GM23338 (cell line): ENCODE results near the gene MVB12B. TPM values are rescaled to one million over a fixed set of nuclear protein-coding genes. Genes with fewer than 3 reads are reported as not detected.

Source experiments
- ATAC-seq: fragments of 200-7000 bp; cut with Tn5 transposase; 3 replicates; pipeline ENCODE4 v1.9.1; 2020
- DNase-seq: peaks from one replicate; pipeline ENCODE4 v3.0.0-alpha.2; 2015; ENCODE audit warnings: low spot score
- H2AFZ ChIP-seq: fragments of 200-600 bp; sonication (generic); 2 replicates; pipeline ENCODE4 v1.8.0; 2016; ENCODE audit warnings: antibody characterized with exemption, mild to moderate bottlenecking, moderate library complexity
- H3F3A ChIP-seq: fragments of 200-600 bp; sonication (generic); replicated peaks from 2 replicates; pipeline ENCODE4 v1.8.0; 2017; ENCODE audit warnings: antibody characterized with exemption, mixed run types, low read depth
- H3K27ac ChIP-seq: fragments of 200-600 bp; sonication (generic); 2 replicates; pipeline ENCODE4 v1.6.1; 2016; ENCODE audit warnings: low read depth
- H3K27me3 ChIP-seq: fragments of 200-600 bp; sonication (generic); 2 replicates; pipeline ENCODE4 v1.8.0; 2016; ENCODE audit warnings: mild to moderate bottlenecking, mixed run types, moderate library complexity; ENCODE audit not compliant: insufficient read depth
- H3K36me3 ChIP-seq: fragments of 200-600 bp; sonication (generic); 2 replicates; pipeline ENCODE4 v1.8.0; 2016; ENCODE audit warnings: mild to moderate bottlenecking; ENCODE audit not compliant: insufficient read depth
- H3K4me1 ChIP-seq: fragments of 200-600 bp; sonication (generic); 2 replicates; pipeline ENCODE4 v1.8.0; 2016; ENCODE audit warnings: mild to moderate bottlenecking, moderate library complexity; ENCODE audit not compliant: insufficient read depth
- H3K4me2 ChIP-seq: fragments of 200-600 bp; sonication (generic); 2 replicates; pipeline ENCODE4 v1.7.1; 2017; ENCODE audit warnings: mixed run types
- H3K4me3 ChIP-seq: fragments of 200-600 bp; sonication (generic); 2 replicates; pipeline ENCODE4 v1.6.1; 2016; ENCODE audit warnings: mixed run types
- H3K79me2 ChIP-seq: fragments of 200-600 bp; sonication (generic); replicated peaks from 2 replicates; pipeline ENCODE4 v1.8.0; 2017; ENCODE audit warnings: mild to moderate bottlenecking; ENCODE audit not compliant: insufficient read depth
- H3K9me2 ChIP-seq: fragments of 200-600 bp; sonication (generic); 2 replicates; pipeline ENCODE4 v1.8.0; 2017; ENCODE audit not compliant: insufficient read depth
- H4K20me1 ChIP-seq: fragments of 200-600 bp; sonication (generic); replicated peaks from 2 replicates; pipeline ENCODE4 v1.8.0; 2017; ENCODE audit warnings: mild to moderate bottlenecking; ENCODE audit not compliant: insufficient read depth
- H3K27ac Mint-ChIP-seq: 2 replicates; pipeline ENCODE4 v1.8.0; 2020; ENCODE audit warnings: inconsistent platforms, mild to moderate bottlenecking, moderate library complexity, mixed read lengths
- H3K27me3 Mint-ChIP-seq: 3 replicates; pipeline ENCODE4 v1.8.0; 2022; ENCODE audit warnings: low read depth, mild to moderate bottlenecking, moderate library complexity, mixed read lengths, inconsistent platforms; ENCODE audit not compliant: insufficient read depth, poor library complexity
- H3K36me3 Mint-ChIP-seq: 3 replicates; pipeline ENCODE4 v1.8.0; 2021; ENCODE audit warnings: low read depth, mild to moderate bottlenecking, inconsistent platforms, moderate library complexity, mixed read lengths
- H3K4me1 Mint-ChIP-seq: 3 replicates; pipeline ENCODE4 v1.8.0; 2020; ENCODE audit warnings: mild to moderate bottlenecking, inconsistent platforms, mixed read lengths
- H3K4me3 Mint-ChIP-seq: 3 replicates; pipeline ENCODE4 v1.8.0; 2021; ENCODE audit warnings: moderate library complexity, mild to moderate bottlenecking, inconsistent platforms, mixed read lengths
- H3K9me3 Mint-ChIP-seq: 3 replicates; pipeline ENCODE4 v1.8.0; 2020; ENCODE audit warnings: moderate library complexity, mild to moderate bottlenecking, inconsistent platforms, mixed read lengths
- CREB1 ChIP-seq: fragments of 250-450 bp; sonication (Bioruptor Pico); IDR thresholded peaks from 2 replicates; pipeline ENCODE4 v1.5.0; 2020; ENCODE audit warnings: low read depth, mild to moderate bottlenecking, moderate library complexity
- CTCF ChIP-seq, 2 experiments: fragments of 200-600 bp in 1 of 2; sonication (generic) in 1 of 2; conservative IDR thresholded peaks; 2 replicates each; pipeline versions ENCODE4 v1.5.1 to v1.6.1; 2016 to 2017; ENCODE audit warnings: antibody characterized with exemption in 2 of 2, low read depth in 2 of 2, mild to moderate bottlenecking in 2 of 2, moderate library complexity in 1 of 2
- ETS1 ChIP-seq: IDR thresholded peaks from 2 replicates; pipeline ENCODE4 v1.6.1; 2016; ENCODE audit warnings: antibody characterized with exemption
- EZH2 ChIP-seq: fragments of 200-600 bp; sonication (generic); IDR thresholded peaks from one replicate; pipeline ENCODE4 v1.8.0; 2017; ENCODE audit warnings: antibody characterized with exemption, mild to moderate bottlenecking, low read depth; ENCODE audit not compliant: unreplicated experiment
- EZH2phosphoT487 ChIP-seq: fragments of 200-600 bp; sonication (generic); IDR thresholded peaks from one replicate; pipeline ENCODE4 v1.8.1; 2018; ENCODE audit warnings: antibody characterized with exemption; ENCODE audit not compliant: unreplicated experiment
- JUNB ChIP-seq: IDR thresholded peaks from one replicate; pipeline ENCODE4 v1.6.1; 2016; ENCODE audit warnings: antibody characterized with exemption; ENCODE audit not compliant: unreplicated experiment
- NANOG ChIP-seq: IDR thresholded peaks from 2 replicates; pipeline ENCODE4 v1.6.1; 2016; ENCODE audit warnings: antibody characterized with exemption, borderline replicate concordance
- POLR2AphosphoS5 ChIP-seq: IDR thresholded peaks from 2 replicates; pipeline ENCODE4 v1.6.1; 2016; ENCODE audit warnings: antibody characterized with exemption, low read depth
- REST ChIP-seq: IDR thresholded peaks from one replicate; pipeline ENCODE4 v1.6.1; 2018; ENCODE audit warnings: antibody characterized with exemption; ENCODE audit not compliant: unreplicated experiment
- STAT1 ChIP-seq: IDR thresholded peaks from one replicate; pipeline ENCODE4 v1.6.1; 2016; ENCODE audit warnings: antibody characterized with exemption; ENCODE audit not compliant: unreplicated experiment
- ZNF114 ChIP-seq: fragments of 250-450 bp; sonication (Bioruptor Pico); IDR thresholded peaks from 2 replicates; pipeline ENCODE4 v1.5.0; 2020; ENCODE audit warnings: mild to moderate bottlenecking, moderate library complexity
- ZNF331 ChIP-seq: fragments of 250-450 bp; sonication (Bioruptor Pico); IDR thresholded peaks from 2 replicates; pipeline ENCODE4 v1.5.0; 2020; ENCODE audit warnings: low read depth, mild to moderate bottlenecking, moderate library complexity
- polyA plus RNA-seq: library from polyadenylated mRNA; unstranded; fragments of >200 nt; fragmentation: Nextera tagmentation; extraction: Ambion mirVana; gene quantifications from 2 replicates; pipeline ENCODE4 v1.2.1, GENCODE V29; 2016
- total RNA-seq: library from RNA; depleted of rRNA; stranded (reverse); fragments of >200 nt; shearing (Covaris generic); gene quantifications from 2 replicates; pipeline ENCODE4 v1.2.3, GENCODE V29; 2014

MVB12B gene
- total and polyA plus RNA-seq, 2 experiments from 2014 or later = 1.9 to 6.6 TPM

- no peak overlapping the region for H3K27ac Mint-ChIP-seq
Observed at GRCh38 chr9:126361810-126362238, 35.2 kb downstream of the MVB12B start.

More at GRCh38 chr9:126361810-126362238, 35.2 kb downstream of the MVB12B start:
- Histone ChIP-seq H3K9me2 (no peaks in the 10 kb centered on the region), H3K79me2 (no peaks in the 10 kb centered on the region), H3K4me1 (no peaks in the 10 kb centered on the region), H3K36me3 (no peaks in the 10 kb centered on the region), H4K20me1 (no peaks in the 10 kb centered on the region), H2AFZ (no peak overlapping the region), H3F3A (no peaks in the 10 kb centered on the region), H3K4me3 (no peak overlapping the region), H3K27me3 (no peaks in the 10 kb centered on the region), H3K4me2 (no peak overlapping the region), H3K27ac (no peak overlapping the region)
- no peak for DNase-seq
- Mint-ChIP-seq H3K4me1 (peaks cover 7% of the 10 kb centered on the region), H3K27me3 (no peaks in the 10 kb centered on the region), H3K4me3 (no peak overlapping the region), H3K9me3 (peaks cover 19% of the 10 kb centered on the region; the same call in 2 of the 3 replicates), H3K36me3 (peaks cover 17% of the 10 kb centered on the region; the same call in 2 of the 3 replicates)
- no peak for ATAC-seq
- TF ChIP-seq REST = no peak
- no peak for TF ChIP-seq POLR2AphosphoS5
- TF ChIP-seq EZH2 = no peak
- TF ChIP-seq CTCF (conservative IDR thresholded peaks at IDR 0.05; ENCODE audit: low read depth in 2 of 2) = no peak
- no peak for TF ChIP-seq ZNF114 (CRISPR knock-in tag)
- no peak for TF ChIP-seq JUNB
- TF ChIP-seq EZH2phosphoT487 = no peak
- TF ChIP-seq NANOG = no peak
- TF ChIP-seq ZNF331 = no peak
- TF ChIP-seq CREB1 (CRISPR knock-in tag) = no peak
- TF ChIP-seq STAT1 = no peak
- no peak for TF ChIP-seq ETS1
